GM18526 (cell line): ENCODE results near the gene ZNF316.

Source experiments
- POLR2A ChIP-seq: IDR thresholded peaks from 3 replicates; pipeline ENCODE4 v1.6.1; 2011; ENCODE audit not compliant: insufficient read length; ENCODE audit errors: extremely low read depth

Gene ZNF316

GRCh38 chr7:6701860-6702259, 64.7 kb downstream of the ZNF316 start:
- TF ChIP-seq POLR2A = no peak
